ENCODE measurements around the gene TRPM4.
"Not testable (repeated sequence)": the region's sequence is repeated elsewhere in the genome, so short reads cannot be mapped to it uniquely, and the experiment has no call there.

TRPM4 gene

GRCh38 chr19:49157445-49158224 is at the start of gene TRPM4:
TRPM4 (plus strand) TSS chr19:49157792; CDS start chr19:49157867, 75 bp downstream.
- peak; percentile 94 for DNase-seq (ENCODE audit: low spot score)

- DNase-seq (ENCODE audit: low spot score) = no peak
Observed at GRCh38 chr19:49109051-49109450, 48.5 kb upstream of the TRPM4 start.

GRCh38 chr19:49109569-49110233 is 47.9 kb upstream of the TRPM4 start:
- no peak for DNase-seq (ENCODE audit: low spot score)

- no peak for DNase-seq (ENCODE audit: low spot score)
Observed at GRCh38 chr19:49110567-49110966, 47.0 kb upstream of the TRPM4 start.

- DNase-seq (ENCODE audit: low spot score) = no peak
Observed at GRCh38 chr19:49111218-49111998, 46.2 kb upstream of the TRPM4 start.

- peak; percentile 95 for DNase-seq (ENCODE audit: low spot score)
Observed at GRCh38 chr19:49113762-49114629, 43.6 kb upstream of the TRPM4 start, which contains the start of gene LIN7B. LIN7B (plus strand) TSS chr19:49114370; CDS start chr19:49114405, 35 bp downstream.

GRCh38 chr19:49114630-49115363 is 42.8 kb upstream of the TRPM4 start:
- peak; percentile 72 for DNase-seq (ENCODE audit: low spot score)

GRCh38 chr19:49116544-49116943 is 41.0 kb upstream of the TRPM4 start:
- no peak for DNase-seq (ENCODE audit: low spot score)

- DNase-seq (ENCODE audit: low spot score) = no peak
Observed at GRCh38 chr19:49117677-49118564, 39.7 kb upstream of the TRPM4 start.

GRCh38 chr19:49118565-49119410 is 38.8 kb upstream of the TRPM4 start, which contains the start of gene C19orf73:
C19orf73 (minus strand) TSS chr19:49119143; CDS start chr19:49119022, 121 bp downstream.
- peak; percentile 98 for DNase-seq (ENCODE audit: low spot score)

GRCh38 chr19:49119411-49120324 is 37.9 kb upstream of the TRPM4 start, which contains the start of gene PPFIA3:
PPFIA3 (plus strand) TSS chr19:49119544; CDS start chr19:49127874, 8,330 bp downstream.
- peak; percentile 84 for DNase-seq (ENCODE audit: low spot score)

GRCh38 chr19:49120325-49120683 is 37.3 kb upstream of the TRPM4 start:
- DNase-seq (ENCODE audit: low spot score) = no peak

- no peak for DNase-seq (ENCODE audit: low spot score)
Observed at GRCh38 chr19:49120868-49121267, 36.7 kb upstream of the TRPM4 start.

GRCh38 chr19:49121841-49122240 is 35.8 kb upstream of the TRPM4 start:
- DNase-seq (ENCODE audit: low spot score) = not testable (repeated sequence)

- DNase-seq (ENCODE audit: low spot score) = not testable (repeated sequence)
Observed at GRCh38 chr19:49123285-49123684, 34.3 kb upstream of the TRPM4 start.

GRCh38 chr19:49125025-49125731 is 32.4 kb upstream of the TRPM4 start:
- DNase-seq (ENCODE audit: low spot score) = no peak

- no peak for DNase-seq (ENCODE audit: low spot score)
Observed at GRCh38 chr19:49126575-49126974, 31.0 kb upstream of the TRPM4 start.

All from HuH-7.5 (cell line).